OCI-LY1 (cell line): ENCODE measurements around the gene NUMBL.

Experiments
- H2AFZ ChIP-seq: fragments of 200-600 bp; sonication (generic), shearing (Covaris generic); 2 replicates; pipeline ENCODE4 v1.6.0; 2014; ENCODE audit warnings: antibody characterized with exemption, mild to moderate bottlenecking, low read length
- H3F3A ChIP-seq: fragments of 200-600 bp; sonication (generic), shearing (Covaris generic); 2 replicates; pipeline ENCODE4 v1.6.0; 2014; ENCODE audit warnings: mild to moderate bottlenecking, antibody characterized with exemption, low read length, moderate library complexity; ENCODE audit not compliant: insufficient read depth
- H3K27ac ChIP-seq: fragments of 200-600 bp; sonication (generic); 2 replicates; pipeline ENCODE4 v1.5.1; 2014; ENCODE audit warnings: low read length, mixed run types, mild to moderate bottlenecking, low read depth; ENCODE audit not compliant: poor library complexity, severe bottlenecking
- H3K27me3 ChIP-seq: fragments of 200-600 bp; sonication (generic); 2 replicates; pipeline ENCODE4 v1.6.0; 2014; ENCODE audit warnings: antibody characterized with exemption, mild to moderate bottlenecking, low read length, moderate library complexity; ENCODE audit not compliant: insufficient read depth
- H3K36me3 ChIP-seq: fragments of 200-600 bp; sonication (generic); 2 replicates; pipeline ENCODE4 v1.6.1; 2014; ENCODE audit warnings: mild to moderate bottlenecking, antibody characterized with exemption, low read length, moderate library complexity, mixed read lengths; ENCODE audit not compliant: insufficient read depth
- H3K4me1 ChIP-seq: fragments of 200-600 bp; sonication (generic); 2 replicates; pipeline ENCODE4 v1.5.1; 2014; ENCODE audit warnings: mild to moderate bottlenecking, low read length, moderate library complexity; ENCODE audit not compliant: insufficient read depth, severe bottlenecking
- H3K4me2 ChIP-seq: fragments of 200-600 bp; sonication (generic), shearing (Covaris generic); 2 replicates; pipeline ENCODE4 v1.6.1; 2014; ENCODE audit warnings: low read length
- H3K4me3 ChIP-seq: fragments of 200-600 bp; sonication (generic); 2 replicates; pipeline ENCODE4 v1.5.1; 2014; ENCODE audit warnings: low read length, low read depth, mild to moderate bottlenecking, mixed read lengths; ENCODE audit not compliant: poor library complexity, severe bottlenecking
- H3K79me2 ChIP-seq: fragments of 200-600 bp; shearing (Covaris generic); 2 replicates; pipeline ENCODE4 v1.6.1; 2016; ENCODE audit warnings: mixed run types, low read length, mixed read lengths; ENCODE audit not compliant: insufficient read depth
- H3K9ac ChIP-seq: fragments of 200-600 bp; sonication (generic), shearing (Covaris generic); 2 replicates; pipeline ENCODE4 v1.6.1; 2014; ENCODE audit warnings: mild to moderate bottlenecking, low read length, mixed read lengths
- H3K9me2 ChIP-seq: fragments of 200-600 bp; sonication (generic), shearing (Covaris generic); 2 replicates; pipeline ENCODE4 v1.6.1; 2014; ENCODE audit warnings: low read depth, mild to moderate bottlenecking, low read length, mixed read lengths
- H3K9me3 ChIP-seq: fragments of 200-600 bp; shearing (Covaris generic); 2 replicates; pipeline ENCODE4 v1.6.1; 2014; ENCODE audit warnings: low read length, mixed read lengths
- H4K20me1 ChIP-seq: fragments of 200-600 bp; sonication (generic), shearing (Covaris generic); 2 replicates; pipeline ENCODE4 v1.6.0; 2016; ENCODE audit warnings: mild to moderate bottlenecking, low read length; ENCODE audit not compliant: insufficient read depth
- EZH2 ChIP-seq: fragments of 200-600 bp; sonication (generic), shearing (Covaris generic); IDR thresholded peaks from 2 replicates; pipeline ENCODE4 v1.8.0; 2017; ENCODE audit warnings: borderline replicate concordance, mixed run types, mild to moderate bottlenecking, antibody characterized with exemption, low read length, moderate library complexity, mixed read lengths
- TF ChIP-seq, protein P1 (sequence below): fragments of 200-600 bp; sonication (generic), shearing (Covaris generic); IDR thresholded peaks from 2 replicates; pipeline ENCODE4 v1.5.1; 2017; ENCODE audit warnings: mild to moderate bottlenecking, antibody characterized with exemption, low read length, moderate library complexity, mixed read lengths

The NUMBL gene

DNA sequence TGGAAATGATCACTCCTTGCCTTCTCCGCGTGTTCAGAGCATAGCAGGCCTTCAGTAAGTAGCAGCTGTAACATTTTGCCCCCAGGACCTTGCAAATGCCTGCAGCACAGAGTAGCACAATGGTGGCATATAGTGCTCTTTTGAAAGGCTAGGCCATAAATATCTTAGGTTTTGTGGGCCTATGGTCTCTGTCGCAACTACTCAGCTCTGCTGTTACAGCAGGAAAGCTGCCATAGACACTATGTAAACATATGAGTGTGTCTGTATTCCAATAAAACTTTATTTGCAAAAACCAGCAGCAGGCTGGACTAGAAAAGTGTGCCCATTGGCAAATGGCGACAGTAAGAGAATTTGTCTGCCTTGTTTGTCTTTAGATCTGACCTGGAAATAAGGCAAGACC is 35.8 kb upstream of the NUMBL start:
- Histone ChIP-seq H3K79me2 (no peaks in the 10 kb centered on the region), H4K20me1 (no peaks in the 10 kb centered on the region), H3K36me3 (peaks cover 15% of the 10 kb centered on the region), H3K4me2 (no peak overlapping the region), H2AFZ (no peak overlapping the region), H3K9me3 (no peaks in the 10 kb centered on the region), H3K27ac (no peak overlapping the region), H3F3A (no peaks in the 10 kb centered on the region), H3K27me3 (no peaks in the 10 kb centered on the region), H3K4me1 (no peaks in the 10 kb centered on the region), H3K9me2 (no peaks in the 10 kb centered on the region), H3K4me3 (no peak overlapping the region), H3K9ac (no peak overlapping the region)
- no peak for TF ChIP-seq EZH2
- TF ChIP-seq, protein P1, sequence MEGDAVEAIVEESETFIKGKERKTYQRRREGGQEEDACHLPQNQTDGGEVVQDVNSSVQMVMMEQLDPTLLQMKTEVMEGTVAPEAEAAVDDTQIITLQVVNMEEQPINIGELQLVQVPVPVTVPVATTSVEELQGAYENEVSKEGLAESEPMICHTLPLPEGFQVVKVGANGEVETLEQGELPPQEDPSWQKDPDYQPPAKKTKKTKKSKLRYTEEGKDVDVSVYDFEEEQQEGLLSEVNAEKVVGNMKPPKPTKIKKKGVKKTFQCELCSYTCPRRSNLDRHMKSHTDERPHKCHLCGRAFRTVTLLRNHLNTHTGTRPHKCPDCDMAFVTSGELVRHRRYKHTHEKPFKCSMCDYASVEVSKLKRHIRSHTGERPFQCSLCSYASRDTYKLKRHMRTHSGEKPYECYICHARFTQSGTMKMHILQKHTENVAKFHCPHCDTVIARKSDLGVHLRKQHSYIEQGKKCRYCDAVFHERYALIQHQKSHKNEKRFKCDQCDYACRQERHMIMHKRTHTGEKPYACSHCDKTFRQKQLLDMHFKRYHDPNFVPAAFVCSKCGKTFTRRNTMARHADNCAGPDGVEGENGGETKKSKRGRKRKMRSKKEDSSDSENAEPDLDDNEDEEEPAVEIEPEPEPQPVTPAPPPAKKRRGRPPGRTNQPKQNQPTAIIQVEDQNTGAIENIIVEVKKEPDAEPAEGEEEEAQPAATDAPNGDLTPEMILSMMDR = no peak

DNA sequence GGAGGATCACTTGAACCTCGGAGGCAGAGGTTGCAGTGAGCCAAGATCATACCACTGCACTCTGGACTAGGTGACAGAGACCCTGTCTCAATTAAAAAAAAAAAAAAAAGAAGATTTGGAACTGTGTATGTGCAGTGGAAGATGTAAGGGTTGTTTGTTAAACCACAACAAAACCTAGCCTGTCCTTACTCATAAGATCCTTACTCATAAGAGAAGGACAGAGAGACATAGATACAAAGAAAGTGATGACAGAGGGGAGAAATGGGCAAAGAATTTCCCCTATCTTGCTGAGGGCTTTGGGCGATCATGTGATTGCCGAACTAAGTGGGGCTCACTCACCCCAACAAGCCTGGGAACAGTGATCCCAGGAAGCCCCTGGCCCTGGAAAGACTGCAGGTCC is 34.4 kb upstream of the NUMBL start:
- no peaks in the 10 kb centered on the region for H3K9me2 ChIP-seq
- H3K27me3 ChIP-seq = no peaks in the 10 kb centered on the region
- H3K9ac ChIP-seq = no peak overlapping the region
- no peaks in the 10 kb centered on the region for H3F3A ChIP-seq
- TF ChIP-seq EZH2 = no peak
- TF ChIP-seq, protein P1 = no peak
- H2AFZ ChIP-seq = no peak overlapping the region
- no peak overlapping the region for H3K27ac ChIP-seq
- H3K4me3 ChIP-seq = no peak overlapping the region
- H3K4me2 ChIP-seq = no peak overlapping the region
- no peaks in the 10 kb centered on the region for H4K20me1 ChIP-seq
- H3K9me3 ChIP-seq = no peaks in the 10 kb centered on the region
- H3K4me1 ChIP-seq = peaks cover 2% of the 10 kb centered on the region
- peaks cover 7% of the 10 kb centered on the region for H3K36me3 ChIP-seq
- H3K79me2 ChIP-seq = no peaks in the 10 kb centered on the region

DNA sequence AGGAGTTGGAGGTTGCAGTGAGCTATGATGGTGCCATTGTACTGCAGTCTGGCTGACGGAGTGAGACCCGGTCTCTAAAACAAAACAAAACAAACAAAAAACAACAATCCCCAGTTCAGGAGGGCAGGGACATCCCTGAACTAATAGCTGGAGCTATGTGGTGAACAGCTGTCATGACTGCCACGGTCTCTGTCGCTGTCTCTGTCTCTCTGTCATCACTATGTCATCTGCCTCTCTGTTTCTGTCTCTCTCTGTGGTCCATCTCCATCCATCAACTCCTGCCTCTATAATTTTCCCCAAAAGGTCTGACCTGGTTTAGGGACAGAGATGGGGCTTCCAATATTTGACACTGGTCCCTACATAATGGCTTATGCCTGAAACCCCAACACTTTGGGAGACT is 33.9 kb upstream of the NUMBL start:
- Histone ChIP-seq H3K36me3 (peaks cover 7% of the 10 kb centered on the region), H3K79me2 (no peaks in the 10 kb centered on the region)

More for the DNA sequence above, 33.9 kb upstream of the NUMBL start:
- Histone ChIP-seq H2AFZ (no peak overlapping the region), H3K27ac (no peak overlapping the region), H3K4me1 (peaks cover 7% of the 10 kb centered on the region), H3K9me2 (no peaks in the 10 kb centered on the region), H3K4me2 (no peak overlapping the region), H3K4me3 (no peak overlapping the region), H3K9ac (no peak overlapping the region), H3K27me3 (no peaks in the 10 kb centered on the region), H3K9me3 (no peaks in the 10 kb centered on the region), H4K20me1 (no peaks in the 10 kb centered on the region), H3F3A (no peaks in the 10 kb centered on the region)
- TF ChIP-seq EZH2 = no peak
- TF ChIP-seq, protein P1 = no peak
